Hindlimb muscle (tissue), 1 donor: ENCODE results near the gene RNU5D-1. TPM values are rescaled to one million over a fixed set of nuclear protein-coding genes. Genes with fewer than 3 reads are reported as not detected.
"Not testable (repeated sequence)": the region's sequence is repeated elsewhere in the genome, so short reads cannot be mapped to it uniquely, and the experiment has no call there.

Source experiments
- DNase-seq: peaks from one replicate; pipeline ENCODE4 v3.0.0-alpha.2; 2013
- polyA plus RNA-seq: library from polyadenylated mRNA; unstranded; fragments of 120-200 nt; gene quantifications from one replicate; pipeline ENCODE4 v1.2.1, GENCODE V29; 2013; ENCODE audit not compliant: insufficient read length

The RNU5D-1 gene
- polyA plus RNA-seq, 1 donor: not detected

DNA sequence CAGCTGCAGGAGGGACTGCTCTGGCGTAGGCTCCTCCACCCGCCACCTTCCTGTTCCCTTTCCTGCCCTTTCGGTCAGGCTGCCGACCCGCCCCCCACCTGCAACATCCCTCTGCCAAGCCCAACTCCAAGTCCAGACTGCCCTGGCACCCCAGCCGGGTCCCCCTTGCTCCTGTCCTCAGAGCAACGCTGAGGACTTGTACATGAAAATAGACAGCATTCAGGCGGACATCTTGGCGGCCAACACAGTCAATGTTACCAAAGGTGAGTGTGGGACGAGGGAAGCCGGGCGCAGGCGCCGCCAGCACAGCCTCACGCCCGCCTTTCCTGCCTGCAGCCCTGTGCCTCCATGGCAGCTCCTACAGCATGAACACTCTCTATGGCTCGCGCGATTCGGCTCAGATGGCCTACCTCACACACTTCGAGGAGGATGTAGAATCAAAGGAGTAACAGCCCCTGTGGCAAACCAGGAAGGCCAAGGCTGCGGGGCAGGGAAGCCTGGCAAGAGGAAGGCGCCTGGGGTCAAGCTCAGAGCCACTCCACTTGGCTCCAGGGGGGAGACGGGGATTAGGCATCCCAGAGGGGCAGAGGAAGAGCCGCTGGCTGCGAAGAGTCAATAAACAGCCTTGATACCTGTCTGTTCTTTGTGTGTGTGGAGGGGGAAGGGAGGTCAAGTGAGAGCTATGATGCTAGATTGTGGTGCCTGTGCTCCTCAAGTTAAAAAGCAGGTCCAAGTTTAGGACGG is 5.8 kb downstream of the RNU5D-1 start:
- no peak for DNase-seq

- no peak for DNase-seq
Measured at GRCh38 chr1:44724296-44724954, 6.5 kb downstream of the RNU5D-1 start.

- no peak for DNase-seq
Measured at GRCh38 chr1:44723496-44724295, 7.3 kb downstream of the RNU5D-1 start.

GRCh38 chr1:44723064-44723463 is 7.9 kb downstream of the RNU5D-1 start:
- no peak for DNase-seq

DNA sequence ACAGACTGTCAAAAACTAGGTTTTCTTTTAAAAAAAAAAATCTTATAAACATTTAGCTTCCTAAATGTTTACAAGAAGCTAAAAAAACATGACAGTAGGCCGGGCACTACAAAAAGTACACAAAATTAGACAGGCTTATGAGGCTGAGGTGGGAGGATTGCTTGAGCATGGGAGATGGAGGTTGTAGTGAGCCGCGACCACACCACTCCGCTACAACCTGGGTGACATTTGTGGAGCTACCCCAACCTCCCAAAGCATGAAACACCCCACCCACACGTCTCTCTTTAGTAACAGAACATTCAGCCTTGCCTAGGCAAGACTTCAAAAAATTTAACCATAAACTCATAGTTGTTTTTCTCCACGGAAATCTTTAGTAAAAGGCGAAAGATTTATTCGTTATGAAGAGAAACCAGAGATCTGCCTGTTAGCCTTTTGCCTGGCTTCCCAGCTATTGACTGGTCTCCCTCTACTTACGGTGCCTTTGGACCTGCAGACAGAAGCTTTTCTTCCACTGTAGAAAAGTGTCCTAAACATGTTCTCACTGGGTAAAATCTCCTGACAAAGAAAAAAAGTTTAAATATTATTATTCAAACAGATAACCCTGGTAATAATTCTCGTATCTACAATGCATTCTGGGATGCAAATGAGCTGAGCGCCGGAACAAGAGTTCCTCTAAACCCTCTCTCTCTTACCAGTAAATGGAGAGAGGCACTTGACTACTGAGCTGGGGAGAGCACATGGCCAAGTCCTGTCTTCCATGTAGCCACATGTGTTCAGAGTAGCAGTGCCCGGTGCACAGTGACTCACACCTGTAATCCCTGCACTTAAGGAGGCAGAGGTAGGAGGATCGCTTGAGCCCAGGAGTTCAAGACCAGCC is 9.2 kb downstream of the RNU5D-1 start:
- peak; percentile 34 for DNase-seq

- no peak for DNase-seq
Measured at GRCh38 chr1:44720281-44720680, 10.7 kb downstream of the RNU5D-1 start.

- DNase-seq: no peak
Measured at GRCh38 chr1:44719318-44719717, 11.7 kb downstream of the RNU5D-1 start.

GRCh38 chr1:44718091-44718490 is 12.9 kb downstream of the RNU5D-1 start:
- no peak for DNase-seq

DNA sequence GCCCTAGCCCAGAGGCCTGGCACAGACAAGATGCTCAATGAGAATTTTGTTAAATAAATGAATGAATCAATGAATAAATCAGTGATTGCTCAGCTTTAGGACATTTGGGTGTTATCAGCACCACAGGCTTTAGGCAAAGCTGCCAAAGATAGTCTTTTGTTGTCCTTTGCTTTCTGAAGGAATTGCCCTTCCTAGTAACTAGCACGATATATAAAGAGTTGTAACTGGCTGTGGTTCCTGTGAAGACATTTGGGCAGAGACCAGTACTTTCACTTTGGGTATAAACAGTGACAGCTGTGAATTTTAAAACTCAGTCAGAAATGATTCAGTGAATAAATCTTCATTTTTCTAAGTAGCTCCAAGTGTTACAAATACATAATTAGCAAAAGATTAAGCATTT is 13.3 kb downstream of the RNU5D-1 start:
- no peak for DNase-seq

DNA sequence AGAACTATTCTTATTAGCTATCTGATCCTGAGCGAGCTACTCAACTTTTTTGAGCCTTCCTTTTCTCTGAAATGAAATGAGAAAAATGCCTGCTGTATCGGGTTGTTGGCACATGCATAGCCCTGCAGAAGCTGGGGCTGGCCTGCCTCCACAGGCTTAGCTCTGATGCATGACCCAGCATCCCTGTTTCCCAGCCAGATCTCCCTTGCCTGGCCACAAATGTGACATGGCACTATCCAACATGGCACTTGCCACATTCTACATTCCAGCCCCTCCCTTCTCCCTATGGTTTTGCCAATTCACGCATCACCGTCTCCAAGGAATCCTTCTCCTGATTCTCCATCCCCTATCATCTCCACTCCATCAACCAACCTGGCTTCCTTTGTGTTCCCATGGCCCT is 13.8 kb downstream of the RNU5D-1 start:
- DNase-seq: no peak

DNA sequence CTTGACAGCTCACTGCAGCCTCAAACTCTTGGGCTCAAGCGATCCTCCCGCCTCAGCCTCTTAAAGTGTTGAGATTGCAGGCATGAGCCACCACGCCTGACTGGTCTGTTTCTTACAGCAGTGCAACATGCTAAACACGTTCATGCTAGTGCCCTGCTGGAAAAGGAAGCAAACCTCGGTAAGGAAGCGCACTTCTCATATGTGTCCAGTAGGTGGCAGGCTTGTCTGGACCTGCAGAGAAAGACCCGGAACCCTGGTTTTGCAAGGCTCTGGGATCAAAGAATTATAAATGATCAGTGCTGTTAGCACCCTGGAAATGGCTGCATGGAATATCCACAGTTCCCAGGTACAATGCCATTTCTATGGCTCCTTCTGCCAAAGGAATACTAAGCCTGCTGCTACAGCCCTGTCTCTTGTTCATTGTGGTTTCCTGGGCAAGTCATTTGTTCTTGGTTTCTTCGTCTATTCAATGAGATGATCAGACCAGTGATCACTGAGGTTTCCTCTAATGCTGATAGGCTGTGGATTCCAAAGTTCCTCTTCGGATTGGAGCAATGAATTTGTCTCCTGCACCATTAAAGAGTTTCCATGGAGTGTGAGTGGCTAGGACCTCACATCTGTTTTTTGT is 15.9 kb downstream of the RNU5D-1 start:
- peak; percentile 59 for DNase-seq

DNA sequence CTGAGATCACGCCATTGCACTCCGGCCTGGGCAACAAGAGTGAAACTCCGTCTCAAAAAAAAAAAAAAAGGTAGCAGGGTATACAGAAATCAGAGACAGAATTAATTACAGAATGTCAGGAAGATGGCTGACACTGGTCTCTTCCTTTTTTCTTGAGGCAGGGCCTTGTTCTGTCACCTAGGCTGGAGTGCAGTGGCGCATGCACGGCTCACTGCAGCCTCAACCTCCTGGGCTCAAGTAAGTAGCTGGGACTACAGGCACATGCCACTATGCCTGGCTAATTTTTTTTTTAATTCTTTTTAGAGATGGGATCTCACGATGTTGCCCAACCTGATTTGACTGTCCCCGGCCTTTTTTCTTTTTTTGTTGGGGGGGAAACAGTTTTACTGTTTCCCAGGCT is 16.4 kb downstream of the RNU5D-1 start:
- no peak for DNase-seq

DNA sequence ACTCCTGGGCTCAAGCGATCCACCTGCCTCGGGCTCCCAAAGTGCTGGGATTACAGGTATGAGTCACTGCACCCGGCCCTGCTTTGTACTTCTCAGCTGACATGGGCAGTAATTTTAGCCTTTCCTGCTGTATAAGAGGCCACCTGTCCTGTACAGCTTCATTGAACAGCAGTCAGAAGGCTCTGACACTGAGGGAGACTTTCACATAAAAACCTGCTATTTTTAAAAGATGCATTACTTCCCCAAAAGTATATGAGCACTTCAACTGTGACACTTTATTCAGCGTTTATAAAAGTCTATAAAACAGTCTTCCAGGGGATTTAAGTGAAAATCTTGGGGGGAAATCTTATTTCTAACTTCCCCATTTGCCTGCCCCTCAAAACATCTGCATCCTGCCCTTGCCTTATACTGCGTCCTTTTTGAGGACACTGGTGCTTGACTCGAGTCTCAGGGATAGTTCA is 17.6 kb downstream of the RNU5D-1 start:
- no peak for DNase-seq

GRCh38 chr1:44707959-44708831 is 22.8 kb downstream of the RNU5D-1 start:
- DNase-seq: peak; percentile 42

- DNase-seq: no peak
Measured at GRCh38 chr1:44707112-44707881, 23.7 kb downstream of the RNU5D-1 start.

- no peak for DNase-seq
Measured at GRCh38 chr1:44705938-44706337, 25.0 kb downstream of the RNU5D-1 start.

DNA sequence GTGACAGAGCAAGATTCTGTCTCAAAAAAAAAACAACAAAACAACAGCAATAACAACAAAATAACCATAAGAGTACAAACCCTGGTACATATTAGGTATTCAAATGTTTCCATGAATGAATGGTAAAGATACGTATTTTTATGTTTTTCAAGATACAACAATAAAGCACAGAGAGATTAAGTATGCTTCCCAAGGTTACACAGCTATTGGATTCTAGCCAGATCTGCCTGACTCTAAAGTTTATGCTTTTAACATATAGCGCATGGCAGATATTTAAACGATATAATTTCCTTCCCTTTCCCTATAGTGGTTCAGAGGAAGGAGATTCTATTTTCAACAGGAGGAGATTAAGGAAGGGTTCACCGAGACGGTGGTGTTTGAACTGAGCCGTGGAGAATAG is 25.5 kb downstream of the RNU5D-1 start:
- DNase-seq: no peak

- no peak for DNase-seq
Measured at GRCh38 chr1:44701141-44701573, 29.8 kb downstream of the RNU5D-1 start.

DNA sequence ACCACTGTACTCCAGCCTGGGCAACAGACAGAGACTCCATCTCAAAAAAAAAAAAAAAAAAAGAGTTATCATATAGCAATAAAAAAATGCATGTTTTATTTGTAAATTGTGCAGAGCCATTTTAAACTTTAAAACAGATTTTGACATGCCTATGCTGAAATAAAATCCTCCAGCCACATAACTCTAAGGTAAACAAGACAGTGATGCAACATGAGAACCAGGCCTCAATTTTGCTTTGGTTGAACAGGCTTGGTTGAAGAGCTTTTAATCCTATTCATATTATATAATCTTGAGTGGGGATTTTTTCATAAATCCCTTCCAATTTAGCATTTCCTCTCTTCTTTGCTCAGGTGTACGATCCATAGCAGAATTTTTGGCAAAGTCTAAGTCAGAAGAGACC is 30.4 kb downstream of the RNU5D-1 start:
- no peak for DNase-seq

- not testable (repeated sequence) for DNase-seq
Measured at GRCh38 chr1:44699375-44699774, 31.6 kb downstream of the RNU5D-1 start.
